Epithelial cell of esophagus (primary cell): Measurements from ENCODE around the gene TARM1.
A peak's percentile ranks its signal among the peaks of the same experiment; 100 is the strongest.

Source experiments
- DNase-seq: peaks from one replicate; pipeline ENCODE4 v3.0.0; 2010; ENCODE audit warnings: low read depth
- H3K4me3 ChIP-seq: 2 replicates; pipeline ENCODE4 v1.5.1; 2011; ENCODE audit warnings: mild to moderate bottlenecking, low read length, control low read depth
- CTCF ChIP-seq: IDR thresholded peaks from 2 replicates; pipeline ENCODE4 v1.5.1; 2011; ENCODE audit warnings: low read depth, mild to moderate bottlenecking, low read length, control low read depth, inconsistent platforms; ENCODE audit not compliant: insufficient read depth; ENCODE audit errors: missing control alignments

The TARM1 gene

DNA sequence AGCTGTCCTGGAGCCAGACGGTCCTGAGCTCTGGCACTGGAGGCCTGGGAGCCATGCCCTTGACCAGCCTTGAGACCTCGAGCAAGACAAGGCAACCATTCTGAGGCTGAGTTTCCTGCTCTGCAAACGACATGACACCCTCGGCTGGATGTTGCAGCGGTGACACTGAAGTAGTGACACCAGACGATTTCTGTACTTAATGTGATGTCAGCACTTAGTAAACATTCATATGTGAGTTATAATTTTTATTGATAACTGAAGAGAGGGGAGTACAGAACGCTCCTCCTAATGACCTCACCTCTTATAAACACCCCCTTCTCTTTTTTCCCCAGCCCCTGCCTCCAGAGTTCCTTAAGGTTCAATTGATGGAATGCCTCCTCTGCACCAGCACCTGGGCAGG, 27.3 kb upstream of the TARM1 start:
- H3K4me3 ChIP-seq = no peak overlapping the region
- TF ChIP-seq CTCF = no peak
- no peak for DNase-seq

DNA sequence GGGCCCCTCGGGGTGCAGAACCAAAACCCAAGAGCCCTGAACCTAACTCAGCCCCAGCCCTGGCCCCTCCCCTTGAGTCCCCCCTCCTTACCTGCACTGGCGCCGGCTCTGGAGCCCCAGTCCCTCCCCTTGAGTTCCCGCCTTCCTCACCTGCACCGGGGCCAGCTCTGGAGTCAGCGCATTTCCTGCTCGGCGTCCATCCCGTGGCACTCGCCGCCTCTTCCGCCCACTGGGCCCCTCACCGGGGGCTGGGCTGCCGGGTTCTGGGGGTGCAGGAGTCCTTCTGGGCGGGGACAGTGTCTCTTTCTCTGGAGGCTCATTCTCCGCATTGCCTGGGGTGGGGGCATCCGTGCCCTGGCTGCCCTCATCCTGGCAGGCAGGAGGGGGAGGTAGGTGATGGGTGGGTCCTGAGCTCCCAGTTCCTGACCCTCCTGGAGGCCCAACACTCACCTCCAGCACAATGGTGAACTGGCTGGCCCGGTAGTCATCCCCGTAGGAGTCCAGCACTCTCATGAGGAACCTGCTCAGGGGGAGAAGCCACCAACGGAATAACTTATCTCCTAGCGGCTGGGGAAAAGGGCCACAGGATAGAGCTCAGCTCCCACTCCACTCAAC, 26.8 kb upstream of the TARM1 start:
- no peak for DNase-seq
- no peak for TF ChIP-seq CTCF
- no peak overlapping the region for H3K4me3 ChIP-seq

DNA sequence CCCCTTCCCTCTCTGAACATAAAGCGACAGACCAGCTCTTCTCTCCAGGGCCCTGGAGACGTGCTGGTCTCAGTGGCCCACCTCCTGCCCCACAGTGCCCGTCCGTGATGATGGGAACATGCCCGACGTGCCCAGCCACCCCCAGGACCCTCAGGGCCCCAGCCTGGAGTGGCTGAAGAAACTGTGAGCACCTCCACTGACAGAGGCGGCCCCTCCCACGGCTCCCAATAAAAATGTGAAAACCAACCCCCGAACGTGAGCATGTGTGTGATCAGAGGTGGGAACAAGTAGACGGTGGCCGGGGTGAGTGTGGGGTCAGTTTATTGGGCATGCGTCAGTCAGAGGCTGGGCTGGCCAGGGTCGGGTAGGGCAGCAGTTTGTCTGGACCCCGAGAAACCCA, 25.6 kb upstream of the TARM1 start:
- no peak for DNase-seq
- TF ChIP-seq CTCF = no peak
- H3K4me3 ChIP-seq = no peak overlapping the region

- TF ChIP-seq CTCF = no peak
- DNase-seq = no peak
- no peak overlapping the region for H3K4me3 ChIP-seq
Measured at GRCh38 chr19:54105796-54106195, 24.6 kb upstream of the TARM1 start.

DNA sequence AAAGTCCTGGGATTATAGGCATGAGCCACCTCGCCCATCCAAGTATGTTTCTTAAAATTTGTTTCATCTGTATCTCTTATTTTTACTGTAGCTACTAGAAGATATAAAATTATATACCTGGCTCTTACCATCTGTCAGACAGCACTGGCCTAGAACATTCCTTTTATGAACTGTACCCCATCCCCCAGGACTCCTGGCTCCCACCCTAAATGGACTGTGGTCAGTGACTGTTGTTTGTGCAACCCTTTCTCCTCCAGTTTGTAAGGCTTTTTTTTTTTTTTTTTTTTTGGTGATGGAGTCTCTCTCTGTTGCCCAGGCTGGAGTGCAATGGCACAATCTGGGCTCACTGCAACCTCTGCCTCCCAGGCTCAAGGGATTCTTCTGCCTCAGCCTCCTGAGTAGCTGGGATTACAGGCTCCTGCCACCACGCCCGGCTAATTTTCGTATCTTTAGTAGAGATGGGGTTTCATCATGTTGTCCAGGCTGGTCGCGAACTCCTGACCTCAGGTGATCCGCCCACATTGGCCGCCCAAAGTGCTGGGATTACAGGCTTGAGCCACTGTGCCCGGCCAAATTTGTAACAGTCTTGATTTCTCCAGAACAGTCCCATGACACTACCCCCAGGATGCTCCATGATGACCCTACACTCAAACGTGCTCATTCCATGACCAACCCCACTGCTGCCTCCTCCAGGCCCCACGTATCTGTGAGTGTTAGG, 24.0 kb upstream of the TARM1 start:
- DNase-seq = no peak
- H3K4me3 ChIP-seq = no peak overlapping the region
- no peak for TF ChIP-seq CTCF

GRCh38 chr19:54102421-54103169, 21.4 kb upstream of the TARM1 start, which contains the start of gene NDUFA3:
TSS of gene NDUFA3 (plus strand) at chr19:54102855. CDS start at chr19:54102879, 24 bp downstream.
- DNase-seq = peak; percentile 98
- peak within 1 kb of the TSS; percentile 97 for H3K4me3 ChIP-seq
- TF ChIP-seq CTCF = no peak
